Measurements from ENCODE around the gene THSD7B.
"Not testable (repeated sequence)": the region's sequence is repeated elsewhere in the genome, so short reads cannot be mapped to it uniquely, and the experiment has no call there.

Gene THSD7B

GRCh38 chr2:137675584-137676327 lies 910.4 kb downstream of the THSD7B start:
- ChIA-PET CTCF (interaction anchor here (1.6 kb wide), 1 partner anchor 40 kb away, joined by 3 read pairs; no protein-coding TSS in a partner anchor), POLR2A (no interaction called here)
- no peak for TF ChIP-seq CTCF (IDR thresholded peaks at IDR 0.05; ENCODE audit: control extremely low read depth, extremely low read depth, low read depth, missing control alignments)
- DNase-seq (ENCODE audit: extremely low spot score) = no peak

- CTCF ChIA-PET = interaction anchor here (1.6 kb wide), 1 partner anchor 40 kb away, joined by 3 read pairs; no protein-coding TSS in a partner anchor
- TF ChIP-seq CTCF (IDR thresholded peaks at IDR 0.05; ENCODE audit: control extremely low read depth, extremely low read depth, low read depth, missing control alignments) = no peak
- no peak for DNase-seq (ENCODE audit: extremely low spot score)
- POLR2A ChIA-PET = no interaction called here
Observed at GRCh38 chr2:137676346-137676745, 911.0 kb downstream of the THSD7B start.

- POLR2A ChIA-PET = no interaction called here
- TF ChIP-seq CTCF (IDR thresholded peaks at IDR 0.05; ENCODE audit: control extremely low read depth, extremely low read depth, low read depth, missing control alignments) = no peak
- DNase-seq (ENCODE audit: extremely low spot score) = no peak
Observed at GRCh38 chr2:137677466-137677865, 912.1 kb downstream of the THSD7B start.

GRCh38 chr2:137689549-137689948 lies 924.2 kb downstream of the THSD7B start:
- ChIA-PET POLR2A (no interaction called here), CTCF (interaction anchor here (1.2 kb wide), 1 partner anchor 10 kb away, joined by 3 read pairs; no protein-coding TSS in a partner anchor)
- TF ChIP-seq CTCF (IDR thresholded peaks at IDR 0.05; ENCODE audit: control extremely low read depth, extremely low read depth, low read depth, missing control alignments) = no peak
- no peak for DNase-seq (ENCODE audit: extremely low spot score)

More at GRCh38 chr2:137677466-137677865, 912.1 kb downstream of the THSD7B start:
- CTCF ChIA-PET = no interaction called here

- ChIA-PET CTCF (interaction anchor here (1.5 kb wide), 1 partner anchor 11 kb away, joined by 3 read pairs; no protein-coding TSS in a partner anchor), POLR2A (no interaction called here)
- TF ChIP-seq CTCF (IDR thresholded peaks at IDR 0.05; ENCODE audit: control extremely low read depth, extremely low read depth, low read depth, missing control alignments) = no peak
- no peak for DNase-seq (ENCODE audit: extremely low spot score)
Observed at GRCh38 chr2:137693534-137693933, 928.2 kb downstream of the THSD7B start.

- DNase-seq (ENCODE audit: extremely low spot score) = no peak
- POLR2A ChIA-PET = no interaction called here
- CTCF ChIA-PET = no interaction called here
- TF ChIP-seq CTCF (IDR thresholded peaks at IDR 0.05; ENCODE audit: control extremely low read depth, extremely low read depth, low read depth, missing control alignments) = no peak
Observed at GRCh38 chr2:137696916-137697315, 931.6 kb downstream of the THSD7B start.

- CTCF ChIA-PET = not testable (repeated sequence)
Observed at GRCh38 chr2:137700250-137700649, 934.9 kb downstream of the THSD7B start.

More at GRCh38 chr2:137700250-137700649, 934.9 kb downstream of the THSD7B start:
- DNase-seq (ENCODE audit: extremely low spot score); POLR2A ChIA-PET: not testable (repeated sequence)

Data from GM10248 (cell line).